Esophagus muscularis mucosa (tissue), 4 donors: ENCODE measurements around the gene RIPOR2. TPM values are rescaled to one million over a fixed set of nuclear protein-coding genes. Genes with fewer than 3 reads are reported as not detected.
"Not testable (repeated sequence)": the region's sequence is repeated elsewhere in the genome, so short reads cannot be mapped to it uniquely, and the experiment has no call there.

Experiments
- DNase-seq: peaks from one replicate; pipeline ENCODE4 v3.0.0-alpha.2; 2017; ENCODE audit errors: extremely low spot score
- H3K27ac ChIP-seq, 4 donors: fragments of 200-600 bp; sonication (generic); replicated peaks in 1 of 4; 1 replicate in 3 of 4; 2 replicates in 1 of 4; pipeline ENCODE4 v1.5.1; 2016 to 2019; ENCODE audit warnings: mild to moderate bottlenecking in 1 of 4
- H3K27me3 ChIP-seq, 4 donors: fragments of 200-600 bp; sonication (generic); one replicate each; pipeline versions ENCODE4 v1.5.1 to v1.6.0; 2016 to 2019
- H3K36me3 ChIP-seq, 4 donors: fragments of 200-600 bp; sonication (generic); one replicate each; pipeline ENCODE4 v1.5.1; 2016 to 2019
- H3K4me1 ChIP-seq, 4 donors: fragments of 200-600 bp; sonication (generic); one replicate each; pipeline ENCODE4 v1.5.1; 2016 to 2019
- H3K4me3 ChIP-seq, 4 donors: fragments of 200-600 bp; sonication (generic); 1 replicate in 2 of 4; 2 replicates in 2 of 4; pipeline ENCODE4 v1.5.1; 2016 to 2019; ENCODE audit warnings: mild to moderate bottlenecking in 4 of 4, moderate library complexity in 1 of 4
- H3K9me3 ChIP-seq, 4 donors: fragments of 200-600 bp; sonication (generic); 1 replicate in 3 of 4; 2 replicates in 1 of 4; pipeline ENCODE4 v1.5.1; 2016 to 2019
- CTCF ChIP-seq, 3 experiments: fragments of 200-600 bp in 2 of 3; fragments of 450-650 bp in 1 of 3; sonication (generic) in 2 of 3; IDR thresholded peaks; one replicate each; pipeline ENCODE4 v1.5.1; 2017 to 2019; ENCODE audit warnings: antibody characterized with exemption in 3 of 3, mild to moderate bottlenecking in 2 of 3, moderate library complexity in 1 of 3
- EP300 ChIP-seq: sonication (generic); formaldehyde crosslinking; IDR thresholded peaks from one replicate; pipeline ENCODE4 v1.6.1; 2017; ENCODE audit warnings: antibody characterized with exemption
- POLR2A ChIP-seq: fragments of 450-650 bp; IDR thresholded peaks from one replicate; pipeline ENCODE4 v1.6.1; 2017; ENCODE audit warnings: antibody characterized with exemption, moderate library complexity, mild to moderate bottlenecking, low read depth
- POLR2AphosphoS5 ChIP-seq, 2 donors: sonication (generic); formaldehyde crosslinking; IDR thresholded peaks; one replicate each; pipeline ENCODE4 v1.6.1; 2017; ENCODE audit warnings: antibody characterized with exemption in 2 of 2
- whole genome bisulfite sequencing: methylation state at CpG from one replicate; pipeline ENCODE4 v1.1.5; 2018; 5-methylcytosine and 5-hydroxymethylcytosine counted together
- intact Hi-C: fragments of 100-400 bp; cut with DNase I; formaldehyde crosslinking; loops from one replicate; pipeline ENCODE4 v1.15.1; 2023
- total RNA-seq, 4 donors: library from RNA; depleted of rRNA; stranded (reverse); fragments of >200 nt; gene quantifications; one replicate each; pipeline versions ENCODE4 v1.1.0 to v1.2.1, GENCODE V29; 2016

RIPOR2 gene
- total RNA-seq, 4 donors from 2014 or later = 2.6 to 14.4 (median 5.1) TPM

GRCh38 chr6:24882295-24882694, 53.5 kb downstream of the RIPOR2 start:
- TF ChIP-seq CTCF (IDR thresholded peaks at IDR 0.05) = no peak
- H3K27ac ChIP-seq = no peak overlapping the region
- DNase-seq = no peak
- no peak overlapping the region for H3K4me3 ChIP-seq
- no peaks in the 10 kb centered on the region for H3K27me3 ChIP-seq
- peaks cover 0 to 6% (median 4%) of the 10 kb centered on the region in 4 donors for H3K9me3 ChIP-seq
- WGBS = 76% methylated on average over 3 of the region's 3 CpGs
- no peaks in the 10 kb centered on the region for H3K4me1 ChIP-seq
- no peaks in the 10 kb centered on the region for H3K36me3 ChIP-seq
- intact Hi-C loops = no loop called here

DNA sequence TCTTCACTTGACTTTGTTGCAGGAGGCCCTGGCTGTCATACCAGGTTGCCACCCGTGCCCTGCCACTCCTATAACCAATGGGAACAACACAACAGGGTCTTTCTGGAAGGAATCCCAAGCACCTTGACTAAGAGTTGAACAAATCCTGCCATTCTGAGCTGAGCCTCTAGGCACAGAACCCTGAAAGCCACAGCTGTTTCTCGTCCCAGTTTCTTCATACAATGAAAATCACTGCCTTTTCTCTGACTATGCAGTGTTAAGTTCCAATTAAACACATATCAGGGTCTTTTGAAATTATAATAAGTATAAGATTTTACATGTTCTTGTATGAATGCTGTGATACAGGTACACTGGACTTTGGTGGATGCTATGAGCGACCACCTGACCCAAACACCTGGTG, 54.4 kb downstream of the RIPOR2 start:
- no peak for DNase-seq
- no peak for TF ChIP-seq EP300
- TF ChIP-seq POLR2A = no peak
- no peak for TF ChIP-seq CTCF (IDR thresholded peaks at IDR 0.05)
- TF ChIP-seq POLR2AphosphoS5 (IDR thresholded peaks at IDR 0.05) = no peak
- 83% methylated on average over 3 of the region's 3 CpGs for WGBS
- intact Hi-C loops = no loop called here
- Histone ChIP-seq H3K27me3 (no peaks in the 10 kb centered on the region), H3K4me3 (no peak overlapping the region), H3K36me3 (no peaks in the 10 kb centered on the region), H3K27ac (no peak overlapping the region), H3K9me3 (peaks cover 0 to 10% (median 8%) of the 10 kb centered on the region in 4 donors), H3K4me1 (no peaks in the 10 kb centered on the region)

- no peak overlapping the region for H3K27ac ChIP-seq
- TF ChIP-seq CTCF (IDR thresholded peaks at IDR 0.05) (no peak), POLR2AphosphoS5 (IDR thresholded peaks at IDR 0.05) (no peak), EP300 (no peak), POLR2A (no peak)
These were observed 55.3 kb downstream of the RIPOR2 start for GRCh38 chr6:24880451-24880850.

GRCh38 chr6:24879351-24879750, 56.4 kb downstream of the RIPOR2 start:
- Histone ChIP-seq H3K27ac (no peak overlapping the region), H3K36me3 (peaks cover 0 to 4% (median 0%) of the 10 kb centered on the region in 4 donors), H3K27me3 (no peaks in the 10 kb centered on the region), H3K4me1 (no peaks in the 10 kb centered on the region), H3K4me3 (no peak overlapping the region), H3K9me3 (peaks cover 0 to 10% (median 8%) of the 10 kb centered on the region in 4 donors)
- DNase-seq = no peak
- intact Hi-C loops = no loop called here
- TF ChIP-seq EP300 (no peak), POLR2AphosphoS5 (IDR thresholded peaks at IDR 0.05) (no peak), CTCF (IDR thresholded peaks at IDR 0.05) (no peak)
- 93% methylated on average over 3 of the region's 3 CpGs for WGBS

More at GRCh38 chr6:24880451-24880850, 55.3 kb downstream of the RIPOR2 start:
- H3K4me1 ChIP-seq = no peaks in the 10 kb centered on the region
- no peaks in the 10 kb centered on the region for H3K36me3 ChIP-seq
- no peaks in the 10 kb centered on the region for H3K27me3 ChIP-seq
- H3K9me3 ChIP-seq = peaks cover 0 to 10% (median 8%) of the 10 kb centered on the region in 4 donors
- no peak for DNase-seq
- intact Hi-C loops = no loop called here
- no peak overlapping the region for H3K4me3 ChIP-seq

GRCh38 chr6:24877747-24878146, 58.0 kb downstream of the RIPOR2 start:
- H3K27ac ChIP-seq, H3K27me3 ChIP-seq, intact Hi-C loops, H3K9me3 ChIP-seq, H3K4me1 ChIP-seq, H3K4me3 ChIP-seq, DNase-seq: not testable (repeated sequence)
- H3K36me3 ChIP-seq = peaks cover 0 to 15% (median 0%) of the 10 kb centered on the region in 4 donors
- WGBS = 93% methylated on average over 4 of the region's 4 CpGs
